Skeletal muscle tissue (tissue), 4 donors: Measurements from ENCODE around the gene CNOT6L. TPM values are rescaled to one million over a fixed set of nuclear protein-coding genes. Genes with fewer than 3 reads are reported as not detected.

ENCODE experiments used
- H3K27ac ChIP-seq: one replicate; pipeline ENCODE4 v1.7.0; 2013; ENCODE audit warnings: mild to moderate bottlenecking, low read depth, low read length, inconsistent platforms
- H3K27me3 ChIP-seq, 3 donors: one replicate each; pipeline ENCODE4 v1.7.0; 2013; ENCODE audit warnings: low read length in 3 of 3; ENCODE audit not compliant: control insufficient read depth in 3 of 3, insufficient read depth in 3 of 3
- H3K36me3 ChIP-seq, 3 donors: one replicate each; pipeline ENCODE4 v1.7.0; 2013; ENCODE audit warnings: low read length in 3 of 3; ENCODE audit not compliant: control insufficient read depth in 3 of 3, insufficient read depth in 3 of 3
- H3K4me1 ChIP-seq, 3 donors: one replicate each; pipeline ENCODE4 v1.7.0; 2013; ENCODE audit warnings: low read length in 3 of 3, mild to moderate bottlenecking in 3 of 3; ENCODE audit not compliant: control insufficient read depth in 3 of 3, insufficient read depth in 3 of 3
- H3K4me3 ChIP-seq, 3 donors: one replicate each; pipeline ENCODE4 v1.7.0; 2013; ENCODE audit warnings: low read length in 3 of 3
- H3K9ac ChIP-seq, 3 donors: one replicate each; pipeline ENCODE4 v1.7.0; 2013; ENCODE audit warnings: low read length in 3 of 3, mild to moderate bottlenecking in 3 of 3, moderate library complexity in 2 of 3, low read depth in 1 of 3
- H3K9me3 ChIP-seq, 3 donors: one replicate each; pipeline ENCODE4 v1.7.0; 2013; ENCODE audit warnings: low read length in 3 of 3; ENCODE audit not compliant: control insufficient read depth in 3 of 3
- total RNA-seq: library from RNA; depleted of rRNA; stranded (reverse); fragments of >200 nt; gene quantifications from one replicate; pipeline ENCODE4 v1.2.3, GENCODE V29; 2014
- donor health status: Osteomylitis.

The CNOT6L gene
- total RNA-seq, 1 donor from 2014 or later, result 31.3 TPM

- no peak overlapping the region for H3K4me3 ChIP-seq
- no peak overlapping the region for H3K27ac ChIP-seq
- H3K9ac ChIP-seq, result no peak overlapping the region
- H3K9me3 ChIP-seq, result peaks cover 0 to 5% (median 2%) of the 10 kb centered on the region in 3 donors
- H3K27me3 ChIP-seq, result no peaks in the 10 kb centered on the region
- H3K36me3 ChIP-seq, result peaks cover 0 to 1% (median 0%) of the 10 kb centered on the region in 3 donors
- H3K4me1 ChIP-seq, result no peaks in the 10 kb centered on the region
Observed at GRCh38 chr4:77765720-77766119, 53.4 kb downstream of the CNOT6L start.

GRCh38 chr4:77762531-77762930, 56.6 kb downstream of the CNOT6L start:
- H3K4me1 ChIP-seq, result no peaks in the 10 kb centered on the region
- H3K9me3 ChIP-seq, result peaks cover 0 to 5% (median 2%) of the 10 kb centered on the region in 3 donors
- H3K36me3 ChIP-seq, result peaks cover 0 to 2% (median 0%) of the 10 kb centered on the region in 3 donors
- H3K9ac ChIP-seq, result no peak overlapping the region
- H3K27ac ChIP-seq, result no peak overlapping the region
- no peaks in the 10 kb centered on the region for H3K27me3 ChIP-seq
- no peak overlapping the region for H3K4me3 ChIP-seq

GRCh38 chr4:77761595-77761994, 57.6 kb downstream of the CNOT6L start:
- H3K9ac ChIP-seq, result no peak overlapping the region
- peaks cover 0 to 4% (median 2%) of the 10 kb centered on the region in 3 donors for H3K36me3 ChIP-seq
- no peaks in the 10 kb centered on the region for H3K27me3 ChIP-seq
- H3K4me3 ChIP-seq, result no peak overlapping the region
- peaks cover 0 to 5% (median 2%) of the 10 kb centered on the region in 3 donors for H3K9me3 ChIP-seq
- H3K4me1 ChIP-seq, result no peaks in the 10 kb centered on the region
- H3K27ac ChIP-seq, result no peak overlapping the region

GRCh38 chr4:77758804-77759203, 60.4 kb downstream of the CNOT6L start:
- Histone ChIP-seq H3K9me3 (peaks cover 0 to 5% (median 2%) of the 10 kb centered on the region in 3 donors), H3K27ac (no peak overlapping the region), H3K4me1 (no peaks in the 10 kb centered on the region), H3K36me3 (peaks cover 0 to 10% (median 9%) of the 10 kb centered on the region in 3 donors), H3K9ac (no peak overlapping the region), H3K27me3 (no peaks in the 10 kb centered on the region), H3K4me3 (no peak overlapping the region)

- peaks cover 3 to 12% (median 9%) of the 10 kb centered on the region in 3 donors for H3K36me3 ChIP-seq
- no peak overlapping the region for H3K27ac ChIP-seq
- H3K9me3 ChIP-seq, result peaks cover 0 to 3% (median 0%) of the 10 kb centered on the region in 3 donors
- no peaks in the 10 kb centered on the region for H3K4me1 ChIP-seq
- H3K4me3 ChIP-seq, result no peak overlapping the region
- H3K27me3 ChIP-seq, result no peaks in the 10 kb centered on the region
- H3K9ac ChIP-seq, result no peak overlapping the region
Observed at GRCh38 chr4:77751764-77752163, 67.4 kb downstream of the CNOT6L start.

- no peak overlapping the region for H3K4me3 ChIP-seq
- no peak overlapping the region for H3K27ac ChIP-seq
- no peaks in the 10 kb centered on the region for H3K27me3 ChIP-seq
- no peaks in the 10 kb centered on the region for H3K4me1 ChIP-seq
- H3K9me3 ChIP-seq, result no peaks in the 10 kb centered on the region
- peaks cover under 1 to 3% (median 3%) of the 10 kb centered on the region in 3 donors for H3K36me3 ChIP-seq
- H3K9ac ChIP-seq, result no peak overlapping the region
Observed at GRCh38 chr4:77745792-77746191, 73.4 kb downstream of the CNOT6L start.

- no peaks in the 10 kb centered on the region for H3K27me3 ChIP-seq
- peaks cover 3 to 15% (median 12%) of the 10 kb centered on the region in 3 donors for H3K36me3 ChIP-seq
Observed at GRCh38 chr4:77742054-77742453, 77.1 kb downstream of the CNOT6L start.

GRCh38 chr4:77740480-77740879, 78.7 kb downstream of the CNOT6L start:
- Histone ChIP-seq H3K9me3 (no peaks in the 10 kb centered on the region), H3K27me3 (no peaks in the 10 kb centered on the region), H3K36me3 (peaks cover 3 to 15% (median 12%) of the 10 kb centered on the region in 3 donors), H3K9ac (no peak overlapping the region), H3K4me1 (peaks cover 0 to 3% (median 0%) of the 10 kb centered on the region in 3 donors), H3K27ac (no peak overlapping the region), H3K4me3 (no peak overlapping the region)

More at GRCh38 chr4:77742054-77742453, 77.1 kb downstream of the CNOT6L start:
- Histone ChIP-seq H3K9me3 (no peaks in the 10 kb centered on the region), H3K27ac (no peak overlapping the region), H3K9ac (no peak overlapping the region), H3K4me1 (peaks cover 0 to under 1% (median 0%) of the 10 kb centered on the region in 3 donors), H3K4me3 (no peak overlapping the region)

- Histone ChIP-seq H3K27ac (no peak overlapping the region), H3K9me3 (no peaks in the 10 kb centered on the region), H3K9ac (no peak overlapping the region), H3K4me1 (peaks cover 0 to 3% (median 0%) of the 10 kb centered on the region in 3 donors), H3K27me3 (no peaks in the 10 kb centered on the region), H3K36me3 (peaks cover 0 to 12% (median 8%) of the 10 kb centered on the region in 3 donors), H3K4me3 (no peak overlapping the region)
Observed at GRCh38 chr4:77734928-77735327, 84.2 kb downstream of the CNOT6L start.

GRCh38 chr4:77731656-77732055, 87.5 kb downstream of the CNOT6L start:
- Histone ChIP-seq H3K4me3 (no peak overlapping the region), H3K36me3 (peaks cover 2 to 19% (median 14%) of the 10 kb centered on the region in 3 donors), H3K9me3 (no peaks in the 10 kb centered on the region), H3K27ac (no peak overlapping the region), H3K27me3 (no peaks in the 10 kb centered on the region), H3K4me1 (no peaks in the 10 kb centered on the region), H3K9ac (no peak overlapping the region)
